Endothelial cell (in vitro differentiated cells): ENCODE results near the gene ZBTB20. TPM values are rescaled to one million over a fixed set of nuclear protein-coding genes. Genes with fewer than 3 reads are reported as not detected.
A peak's percentile ranks its signal among the peaks of the same experiment; 100 is the strongest.

ENCODE experiments used
- DNase-seq: peaks from one replicate; pipeline ENCODE4 v3.0.0; 2021; ENCODE audit warnings: low spot score
- H3K27ac Mint-ChIP-seq: one replicate; pipeline ENCODE4 v1.8.0; 2021; ENCODE audit warnings: mixed read lengths, inconsistent platforms; ENCODE audit not compliant: unreplicated experiment
- H3K27me3 Mint-ChIP-seq: one replicate; pipeline ENCODE4 v1.8.0; 2021; ENCODE audit warnings: mild to moderate bottlenecking, moderate library complexity, mixed read lengths, inconsistent platforms; ENCODE audit not compliant: unreplicated experiment
- H3K36me3 Mint-ChIP-seq: one replicate; pipeline ENCODE4 v1.8.0; 2021; ENCODE audit warnings: mild to moderate bottlenecking, low read depth, mixed read lengths, inconsistent platforms; ENCODE audit not compliant: unreplicated experiment
- H3K4me1 Mint-ChIP-seq: one replicate; pipeline ENCODE4 v1.8.0; 2021; ENCODE audit warnings: mild to moderate bottlenecking, mixed read lengths, inconsistent platforms; ENCODE audit not compliant: unreplicated experiment
- H3K4me3 Mint-ChIP-seq: one replicate; pipeline ENCODE4 v1.8.0; 2021; ENCODE audit warnings: mild to moderate bottlenecking, mixed read lengths, inconsistent platforms; ENCODE audit not compliant: unreplicated experiment
- H3K9me3 Mint-ChIP-seq: one replicate; pipeline ENCODE4 v1.8.0; 2021; ENCODE audit warnings: mixed read lengths, inconsistent platforms; ENCODE audit not compliant: unreplicated experiment
- total RNA-seq: library from RNA; stranded (reverse); fragmentation: NEBNext Ultra II Directional; extraction: Animal tissue kit (Norgen Biotek cat#: 25700); gene quantifications from one replicate; pipeline ENCODE4 v1.2.1, GENCODE V29; 2021; ENCODE audit not compliant: unreplicated experiment
- TF ChIP-seq, protein P1 (sequence below): fragments of 200-600 bp; sonication (generic); IDR thresholded peaks from one replicate; pipeline ENCODE4 v1.5.0; 2021; ENCODE audit warnings: antibody characterized with exemption; ENCODE audit not compliant: unreplicated experiment

The ZBTB20 gene
- total RNA-seq, 1 donor from 2014 or later: 4.2 TPM

- Mint-ChIP-seq H3K27ac (peak overlapping the region; percentile 33), H3K27me3 (no peaks in the 10 kb centered on the region), H3K9me3 (no peaks in the 10 kb centered on the region), H3K4me3 (no peak overlapping the region), H3K4me1 (peaks cover 20% of the 10 kb centered on the region), H3K36me3 (no peaks in the 10 kb centered on the region)
- TF ChIP-seq, protein P1, sequence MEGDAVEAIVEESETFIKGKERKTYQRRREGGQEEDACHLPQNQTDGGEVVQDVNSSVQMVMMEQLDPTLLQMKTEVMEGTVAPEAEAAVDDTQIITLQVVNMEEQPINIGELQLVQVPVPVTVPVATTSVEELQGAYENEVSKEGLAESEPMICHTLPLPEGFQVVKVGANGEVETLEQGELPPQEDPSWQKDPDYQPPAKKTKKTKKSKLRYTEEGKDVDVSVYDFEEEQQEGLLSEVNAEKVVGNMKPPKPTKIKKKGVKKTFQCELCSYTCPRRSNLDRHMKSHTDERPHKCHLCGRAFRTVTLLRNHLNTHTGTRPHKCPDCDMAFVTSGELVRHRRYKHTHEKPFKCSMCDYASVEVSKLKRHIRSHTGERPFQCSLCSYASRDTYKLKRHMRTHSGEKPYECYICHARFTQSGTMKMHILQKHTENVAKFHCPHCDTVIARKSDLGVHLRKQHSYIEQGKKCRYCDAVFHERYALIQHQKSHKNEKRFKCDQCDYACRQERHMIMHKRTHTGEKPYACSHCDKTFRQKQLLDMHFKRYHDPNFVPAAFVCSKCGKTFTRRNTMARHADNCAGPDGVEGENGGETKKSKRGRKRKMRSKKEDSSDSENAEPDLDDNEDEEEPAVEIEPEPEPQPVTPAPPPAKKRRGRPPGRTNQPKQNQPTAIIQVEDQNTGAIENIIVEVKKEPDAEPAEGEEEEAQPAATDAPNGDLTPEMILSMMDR: no peak
- DNase-seq: no peak
Observed at GRCh38 chr3:114803042-114803695, 343.9 kb downstream of the ZBTB20 start.

DNA sequence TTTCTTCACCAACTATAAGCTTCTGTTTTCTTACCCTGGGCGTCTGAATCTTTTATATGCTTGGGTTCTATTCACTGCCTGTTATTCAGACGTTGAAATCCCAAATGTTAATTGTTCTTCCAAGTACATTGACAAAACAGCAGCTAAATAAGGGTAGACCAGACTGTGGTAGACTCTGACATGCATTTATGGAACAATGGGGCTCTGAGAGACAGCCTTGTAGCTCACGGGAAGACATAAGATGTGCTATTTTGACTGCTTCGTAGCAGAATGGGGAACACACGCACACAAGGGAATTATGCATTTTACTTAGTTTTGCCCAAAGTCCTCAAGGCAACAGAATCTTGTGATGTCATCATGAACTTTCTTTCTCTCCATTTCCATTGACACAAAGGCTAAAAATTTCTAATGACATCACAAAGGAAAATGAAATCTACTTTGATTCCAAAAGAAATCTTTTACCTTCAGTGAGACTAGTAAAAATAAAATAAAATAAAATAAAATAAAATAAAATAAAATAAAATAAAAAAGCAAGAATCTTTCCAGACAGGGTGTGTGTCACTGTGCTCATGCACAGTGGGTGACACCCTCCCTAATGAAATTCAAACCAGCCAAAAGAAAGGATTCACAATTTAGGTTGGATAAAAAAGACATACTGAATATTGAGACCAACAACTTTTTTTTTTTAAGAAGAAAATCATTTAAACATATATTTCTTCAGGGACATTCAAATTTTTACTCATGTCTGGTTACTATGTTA, 346.6 kb downstream of the ZBTB20 start:
- Mint-ChIP-seq H3K27ac (no peak overlapping the region), H3K9me3 (no peaks in the 10 kb centered on the region), H3K4me1 (peaks cover 14% of the 10 kb centered on the region), H3K27me3 (no peaks in the 10 kb centered on the region), H3K36me3 (no peaks in the 10 kb centered on the region), H3K4me3 (no peak overlapping the region)
- DNase-seq: no peak
- TF ChIP-seq, protein P1: no peak

DNA sequence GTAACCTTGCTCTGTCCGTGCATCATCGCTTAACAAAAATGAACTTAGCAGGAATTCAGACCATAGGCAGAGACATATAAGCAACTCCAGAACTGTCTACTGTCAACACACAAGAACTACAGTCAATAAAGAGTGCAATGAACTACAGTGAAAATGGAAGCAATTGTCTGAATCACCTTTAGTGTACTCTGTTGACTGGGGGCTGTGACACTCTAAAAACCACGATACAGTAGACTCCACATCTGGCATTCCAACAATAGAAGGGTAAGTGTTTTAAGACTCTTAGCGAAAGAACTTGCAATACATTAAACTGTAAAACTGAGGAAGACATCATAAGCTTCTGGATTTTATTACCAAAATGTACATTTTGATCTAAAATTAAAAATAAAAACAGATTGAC, 347.3 kb downstream of the ZBTB20 start:
- H3K4me3 Mint-ChIP-seq: no peak overlapping the region
- H3K36me3 Mint-ChIP-seq: no peaks in the 10 kb centered on the region
- no peaks in the 10 kb centered on the region for H3K27me3 Mint-ChIP-seq
- TF ChIP-seq, protein P1: no peak
- DNase-seq: no peak
- no peaks in the 10 kb centered on the region for H3K9me3 Mint-ChIP-seq
- no peak overlapping the region for H3K27ac Mint-ChIP-seq
- peaks cover 14% of the 10 kb centered on the region for H3K4me1 Mint-ChIP-seq

- Mint-ChIP-seq H3K4me1 (no peaks in the 10 kb centered on the region), H3K27ac (no peak overlapping the region), H3K27me3 (no peaks in the 10 kb centered on the region), H3K4me3 (no peak overlapping the region), H3K9me3 (no peaks in the 10 kb centered on the region), H3K36me3 (no peaks in the 10 kb centered on the region)
- TF ChIP-seq, protein P1: no peak
- DNase-seq: no peak
Observed at GRCh38 chr3:114796796-114797195, 350.3 kb downstream of the ZBTB20 start.
